Cardiac muscle cell (in vitro differentiated cells and primary cell): Measurements from ENCODE around the gene SPINK2. TPM values are rescaled to one million over a fixed set of nuclear protein-coding genes. Genes with fewer than 3 reads are reported as not detected.

Experiments
- DNase-seq, 2 donors: peaks; one replicate each; pipeline versions ENCODE4 v3.0.0 to v3.0.0-alpha.2; 2010 to 2017; ENCODE audit warnings: low read depth in 1 of 2, low spot score in 1 of 2
- H3K27ac ChIP-seq: fragments of 200-600 bp; sonication (generic); 2 replicates; pipeline ENCODE4 v1.5.1; 2016
- H3K27me3 ChIP-seq: fragments of 200-600 bp; sonication (generic); 2 replicates; pipeline ENCODE4 v1.6.0; 2016; ENCODE audit warnings: control low read depth
- H3K36me3 ChIP-seq: fragments of 200-600 bp; sonication (generic); 2 replicates; pipeline ENCODE4 v1.5.1; 2016; ENCODE audit warnings: control low read depth
- H3K4me1 ChIP-seq: fragments of 200-600 bp; sonication (generic); 2 replicates; pipeline ENCODE4 v1.8.1; 2017; ENCODE audit warnings: low read depth, mild to moderate bottlenecking, mixed run types
- H3K4me3 ChIP-seq: fragments of 200-600 bp; sonication (generic); 2 replicates; pipeline ENCODE4 v1.5.1; 2016; ENCODE audit warnings: mild to moderate bottlenecking
- H3K9me3 ChIP-seq: fragments of 200-600 bp; sonication (generic); 2 replicates; pipeline ENCODE4 v1.5.1; 2017; ENCODE audit warnings: low read depth, mild to moderate bottlenecking, control low read depth
- polyA plus RNA-seq: library from polyadenylated mRNA; unstranded; fragments of >200 nt; fragmentation: Nextera tagmentation; extraction: Ambion mirVana; gene quantifications from 2 replicates; pipeline ENCODE4 v1.2.1, GENCODE V29; 2016
- total RNA-seq: library from RNA; depleted of rRNA; stranded (reverse); fragments of >200 nt; gene quantifications from 2 replicates; pipeline ENCODE4 v1.2.3, GENCODE V29; 2016
- TF ChIP-seq, protein P1 (sequence below): IDR thresholded peaks from 2 replicates; pipeline ENCODE4 v1.5.1; 2012; ENCODE audit warnings: low read depth, mild to moderate bottlenecking, low read length

SPINK2 gene
- total and polyA plus RNA-seq, 2 experiments from 2014 or later: not detected

DNA sequence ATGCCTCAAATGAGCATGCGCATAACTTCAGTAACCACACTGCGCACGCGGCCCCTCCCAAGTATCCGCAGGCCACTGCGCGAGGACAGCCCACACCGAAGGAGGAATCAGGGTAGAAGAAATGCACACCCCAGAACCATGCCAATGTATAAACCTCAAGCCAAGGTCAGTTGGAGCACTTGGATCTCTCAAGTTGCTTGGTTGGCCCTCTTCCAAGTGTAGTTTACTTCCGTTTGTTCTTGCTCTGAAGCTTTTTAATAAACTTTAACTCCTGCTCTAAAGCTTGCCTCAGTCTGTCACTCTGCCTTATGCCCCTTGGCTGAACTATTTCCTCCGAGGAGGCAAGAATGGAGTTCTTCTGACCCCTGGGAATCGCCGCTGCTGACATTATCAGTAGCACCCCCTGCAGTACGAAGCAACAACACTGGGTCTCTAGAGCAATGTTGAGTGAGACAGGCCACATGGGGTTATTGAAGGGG is 22.0 kb upstream of the SPINK2 start:
- Histone ChIP-seq H3K4me1 (no peaks in the 10 kb centered on the region), H3K4me3 (no peak overlapping the region), H3K27me3 (no peaks in the 10 kb centered on the region), H3K36me3 (no peaks in the 10 kb centered on the region), H3K9me3 (no peaks in the 10 kb centered on the region), H3K27ac (no peak overlapping the region)
- peak in 1 of 2 donors; percentile 61 for DNase-seq
- TF ChIP-seq, protein P1, sequence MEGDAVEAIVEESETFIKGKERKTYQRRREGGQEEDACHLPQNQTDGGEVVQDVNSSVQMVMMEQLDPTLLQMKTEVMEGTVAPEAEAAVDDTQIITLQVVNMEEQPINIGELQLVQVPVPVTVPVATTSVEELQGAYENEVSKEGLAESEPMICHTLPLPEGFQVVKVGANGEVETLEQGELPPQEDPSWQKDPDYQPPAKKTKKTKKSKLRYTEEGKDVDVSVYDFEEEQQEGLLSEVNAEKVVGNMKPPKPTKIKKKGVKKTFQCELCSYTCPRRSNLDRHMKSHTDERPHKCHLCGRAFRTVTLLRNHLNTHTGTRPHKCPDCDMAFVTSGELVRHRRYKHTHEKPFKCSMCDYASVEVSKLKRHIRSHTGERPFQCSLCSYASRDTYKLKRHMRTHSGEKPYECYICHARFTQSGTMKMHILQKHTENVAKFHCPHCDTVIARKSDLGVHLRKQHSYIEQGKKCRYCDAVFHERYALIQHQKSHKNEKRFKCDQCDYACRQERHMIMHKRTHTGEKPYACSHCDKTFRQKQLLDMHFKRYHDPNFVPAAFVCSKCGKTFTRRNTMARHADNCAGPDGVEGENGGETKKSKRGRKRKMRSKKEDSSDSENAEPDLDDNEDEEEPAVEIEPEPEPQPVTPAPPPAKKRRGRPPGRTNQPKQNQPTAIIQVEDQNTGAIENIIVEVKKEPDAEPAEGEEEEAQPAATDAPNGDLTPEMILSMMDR: peak; percentile 26

DNA sequence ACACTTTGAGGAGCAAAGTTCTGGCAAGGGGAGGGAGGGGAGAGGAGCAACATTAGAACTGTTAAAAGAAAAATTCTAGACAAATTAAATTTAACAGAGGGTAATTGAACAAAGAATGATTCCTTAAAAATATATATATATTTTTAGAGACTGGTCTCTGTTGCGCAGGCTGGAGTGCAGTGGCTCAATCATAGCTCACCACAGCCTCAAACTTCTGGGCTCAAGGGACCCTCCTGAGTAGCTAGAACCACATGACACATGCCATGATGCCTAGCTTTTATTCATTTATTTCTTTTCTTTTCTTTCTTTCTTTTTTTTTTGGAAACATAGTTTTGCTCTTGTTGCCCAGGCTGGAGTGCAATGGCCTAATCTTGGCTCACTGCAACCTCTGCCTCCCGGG is 19.1 kb upstream of the SPINK2 start:
- DNase-seq: no peak
- Histone ChIP-seq H3K9me3 (no peaks in the 10 kb centered on the region), H3K27me3 (no peaks in the 10 kb centered on the region), H3K4me1 (no peaks in the 10 kb centered on the region), H3K4me3 (no peak overlapping the region), H3K27ac (no peak overlapping the region), H3K36me3 (no peaks in the 10 kb centered on the region)
- TF ChIP-seq, protein P1: no peak

DNA sequence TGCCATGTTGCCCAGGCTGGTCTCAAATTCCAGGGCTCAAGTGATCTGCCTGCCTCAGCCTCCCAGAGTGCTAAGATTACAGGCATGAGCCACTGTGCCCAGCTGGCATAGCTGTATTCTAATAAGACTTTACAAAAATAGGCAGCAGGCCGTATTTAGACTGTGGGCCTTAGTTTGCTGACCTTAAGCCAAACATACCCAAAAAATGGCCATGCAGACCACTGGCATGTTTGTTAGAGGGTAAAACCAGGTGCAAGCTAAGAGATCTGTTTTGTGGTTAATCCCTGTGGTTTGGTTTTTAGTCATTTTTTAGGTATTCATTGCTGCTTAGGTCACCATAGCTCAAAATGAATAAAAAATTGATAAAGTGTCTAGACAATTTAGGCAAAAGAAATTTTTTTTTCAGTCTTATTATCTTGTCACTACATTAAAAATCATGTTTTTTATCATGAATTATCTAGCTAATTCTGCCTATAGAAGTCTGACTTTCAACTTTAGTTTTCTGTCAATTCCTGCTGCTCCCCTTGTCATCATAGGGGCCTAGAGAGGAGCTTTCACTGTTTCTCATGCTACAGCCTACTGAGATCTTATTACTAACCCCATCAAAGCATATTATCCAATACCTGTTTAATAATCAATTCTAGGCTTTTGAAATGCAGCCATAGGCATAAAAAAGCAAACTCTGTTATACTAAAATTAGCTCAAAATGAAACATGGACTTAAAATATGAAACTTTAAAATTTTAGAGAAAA is 7.5 kb upstream of the SPINK2 start:
- Histone ChIP-seq H3K36me3 (no peaks in the 10 kb centered on the region), H3K27ac (no peak overlapping the region), H3K27me3 (peaks cover 5% of the 10 kb centered on the region), H3K9me3 (no peaks in the 10 kb centered on the region), H3K4me1 (no peaks in the 10 kb centered on the region), H3K4me3 (no peak overlapping the region)
- TF ChIP-seq, protein P1: no peak
- no peak for DNase-seq

DNA sequence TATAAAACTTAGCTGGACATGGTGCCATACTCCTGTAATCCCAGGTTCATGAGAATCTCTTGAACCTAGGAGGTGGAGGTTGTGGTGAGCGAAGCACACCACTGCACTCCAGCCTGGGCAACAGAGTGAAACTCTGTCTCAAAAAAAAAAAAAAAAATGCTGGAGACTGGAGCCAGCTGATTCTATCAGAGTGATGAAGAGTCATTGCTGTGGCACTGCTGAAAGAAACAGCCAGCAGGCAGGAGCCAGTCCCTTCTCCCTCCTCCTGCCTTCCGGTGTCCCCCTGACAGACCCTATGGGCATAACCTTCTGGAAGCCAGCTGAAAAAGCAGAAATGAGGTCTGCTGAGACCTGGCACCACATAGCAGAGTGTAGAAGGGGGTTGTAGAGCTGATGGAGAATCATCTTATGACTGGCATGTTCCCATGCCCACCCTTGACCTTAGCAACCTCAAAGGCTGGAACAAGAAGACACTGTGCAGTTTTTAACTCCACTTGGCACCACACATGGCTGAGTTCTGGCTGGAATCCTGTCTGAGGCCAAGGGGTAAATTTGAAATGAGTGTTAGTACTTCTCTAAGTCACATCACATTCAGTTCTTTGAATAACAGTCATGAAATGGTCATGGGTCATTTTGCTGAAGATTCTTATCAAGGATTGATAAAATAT is 2.6 kb upstream of the SPINK2 start:
- Histone ChIP-seq H3K27me3 (peaks cover 52% of the 10 kb centered on the region), H3K4me3 (no peak overlapping the region), H3K36me3 (no peaks in the 10 kb centered on the region), H3K27ac (no peak overlapping the region), H3K4me1 (no peaks in the 10 kb centered on the region), H3K9me3 (no peaks in the 10 kb centered on the region)
- TF ChIP-seq, protein P1: no peak
- DNase-seq: no peak

DNA sequence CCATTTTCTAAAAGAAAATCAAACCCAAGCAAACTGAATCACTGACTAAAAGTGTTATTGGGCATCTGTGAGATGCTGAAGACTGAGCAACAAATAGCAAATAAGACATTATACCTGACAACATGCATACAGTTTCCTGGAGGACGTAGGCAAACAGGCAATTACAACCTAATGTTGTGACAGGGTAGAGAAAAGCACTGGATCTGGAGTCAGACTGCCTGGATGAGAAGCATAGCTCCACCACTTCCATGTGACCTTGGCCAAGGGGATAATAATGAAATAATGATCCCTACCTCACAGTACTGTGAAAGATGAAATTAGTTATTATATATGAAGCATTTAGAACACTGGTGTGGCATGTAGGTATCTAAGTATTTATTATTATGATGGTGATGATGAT is 2.7 kb downstream of the SPINK2 start:
- Histone ChIP-seq H3K4me1 (no peaks in the 10 kb centered on the region), H3K27ac (no peak overlapping the region), H3K27me3 (peaks cover 51% of the 10 kb centered on the region), H3K36me3 (no peaks in the 10 kb centered on the region), H3K9me3 (no peaks in the 10 kb centered on the region), H3K4me3 (no peak overlapping the region)
- TF ChIP-seq, protein P1: no peak
- no peak for DNase-seq
